ENCODE measurements around the gene EIF2B5.

- no peak for TF ChIP-seq EZH2 (IDR thresholded peaks at IDR 0.05)
- no peak for TF ChIP-seq POLR2AphosphoS5 (IDR thresholded peaks at IDR 0.05; ENCODE audit: borderline replicate concordance, low read depth, low read length)
These were observed 7.0 kb downstream of the EIF2B5 start for GRCh38 chr3:184142199-184142598.
